Endothelial cell of umbilical vein (primary cell): ENCODE data around the gene LRRC70. TPM values are rescaled to one million over a fixed set of nuclear protein-coding genes. Genes with fewer than 3 reads are reported as not detected.

Experiments
- BruUV-seq: library from RNA; stranded (reverse); fragments of 400-500 nt; replicated peaks from 2 replicates; lab custom pipeline; 2021; lab: Mats Ljungman, UMichigan
- CTCF ChIA-PET: fragments of 300-600, 350-600 bp; sonication (Branson Sonifier 250); formaldehyde crosslinking; loops from one replicate; lab custom pipeline; 2021; ENCODE audit warnings: antibody characterized with exemption, inconsistent platforms; lab: Charles Lee
- POLR2A ChIA-PET: fragments of 300-600, 350-600 bp; sonication (Branson Sonifier 250); formaldehyde crosslinking; loops from one replicate; lab custom pipeline; 2021; ENCODE audit warnings: antibody characterized with exemption, inconsistent platforms; lab: Charles Lee
- DNase-seq: peaks from one replicate; pipeline ENCODE4 v3.0.0-alpha.2; 2011; ENCODE audit warnings: low read depth, low spot score
- FAIRE-seq: peaks from 2 replicates; lab custom pipeline; 2011; peaks lifted over from hg19 to GRCh38; lab: Jason Lieb, UNC
- H2AFZ ChIP-seq: 2 replicates; pipeline ENCODE4 v1.6.0; 2012; ENCODE audit warnings: low read depth, low read length, control low read depth, inconsistent platforms
- H3K27ac ChIP-seq: 2 replicates; pipeline ENCODE4 v1.5.1; 2011; ENCODE audit warnings: low read depth, mild to moderate bottlenecking, control low read depth, low read length, moderate library complexity; ENCODE audit not compliant: insufficient read depth
- H3K27me3 ChIP-seq, 2 experiments: 2 replicates each; pipeline versions ENCODE4 v1.6.0 to v1.6.1; 2011; ENCODE audit warnings: low read length in 2 of 2, mixed read lengths in 1 of 2; ENCODE audit not compliant: control insufficient read depth in 2 of 2, insufficient read depth in 2 of 2
- H3K36me3 ChIP-seq, 2 experiments: 2 replicates in 1 of 2; 3 replicates in 1 of 2; pipeline ENCODE4 v1.5.1; 2011; ENCODE audit warnings: low read length in 2 of 2, mild to moderate bottlenecking in 1 of 2, moderate library complexity in 1 of 2; ENCODE audit not compliant: control insufficient read depth in 2 of 2, insufficient read depth in 2 of 2; ENCODE audit errors: extremely low read depth in 1 of 2
- H3K4me1 ChIP-seq: 3 replicates; pipeline ENCODE4 v1.5.1; 2011; ENCODE audit warnings: mild to moderate bottlenecking, low read length; ENCODE audit not compliant: control insufficient read depth, insufficient read depth; ENCODE audit errors: extremely low read depth
- H3K4me2 ChIP-seq: 2 replicates; pipeline ENCODE4 v1.6.1; 2011; ENCODE audit warnings: low read length, control low read depth, mixed read lengths; ENCODE audit not compliant: insufficient read depth
- H3K4me3 ChIP-seq, 3 experiments: fragments of 200-600 bp in 1 of 3; sonication (generic), shearing (Covaris generic) in 1 of 3; replicated peaks in 1 of 3; 2 replicates each; pipeline ENCODE4 v1.5.1; 2011 to 2016; ENCODE audit warnings: control low read depth in 3 of 3, low read length in 3 of 3, mild to moderate bottlenecking in 2 of 3, inconsistent platforms in 1 of 3, low read depth in 1 of 3, moderate library complexity in 1 of 3; ENCODE audit not compliant: insufficient read depth in 1 of 3
- H3K79me2 ChIP-seq: 2 replicates; pipeline ENCODE4 v1.6.0; 2012; ENCODE audit warnings: low read length, inconsistent platforms; ENCODE audit not compliant: control insufficient read depth, insufficient read depth
- H3K9ac ChIP-seq: replicated peaks from 2 replicates; pipeline ENCODE3; 2011; ENCODE audit warnings: low read length, control low read depth; ENCODE audit not compliant: insufficient read depth; ENCODE audit errors: extremely low read depth
- H3K9me1 ChIP-seq: replicated peaks from 3 replicates; pipeline ENCODE4 v1.6.0; 2011; ENCODE audit warnings: mild to moderate bottlenecking, low read length; ENCODE audit not compliant: control insufficient read depth, insufficient read depth; ENCODE audit errors: extremely low read depth
- H3K9me3 ChIP-seq: replicated peaks from 2 replicates; pipeline ENCODE4 v1.5.1; 2012; ENCODE audit warnings: low read length, inconsistent platforms; ENCODE audit not compliant: control insufficient read depth, insufficient read depth
- H4K20me1 ChIP-seq: replicated peaks from 2 replicates; pipeline ENCODE3; 2011; ENCODE audit warnings: mild to moderate bottlenecking, low read length; ENCODE audit not compliant: control insufficient read depth, insufficient read depth; ENCODE audit errors: extremely low read depth
- CTCF ChIP-seq, 2 donors: IDR thresholded peaks; 1 replicate in 1 of 2; 2 replicates in 1 of 2; pipeline ENCODE4 v1.5.1; 2011; ENCODE audit warnings: low read length in 2 of 2, mild to moderate bottlenecking in 2 of 2, moderate library complexity in 2 of 2, control low read depth in 1 of 2, inconsistent platforms in 1 of 2, low read depth in 1 of 2; ENCODE audit not compliant: insufficient read depth in 1 of 2; ENCODE audit errors: extremely low read depth in 1 of 2
- EZH2 ChIP-seq: IDR thresholded peaks from 2 replicates; pipeline ENCODE4 v1.6.1; 2012; ENCODE audit warnings: borderline replicate concordance, low read depth, mild to moderate bottlenecking, moderate library complexity, low read length, inconsistent platforms; ENCODE audit not compliant: severe bottlenecking
- FOS ChIP-seq: IDR thresholded peaks from 2 replicates; pipeline ENCODE4 v1.6.1; 2011; ENCODE audit warnings: mild to moderate bottlenecking, low read length, moderate library complexity, borderline replicate concordance; ENCODE audit not compliant: insufficient read depth
- MYC ChIP-seq: IDR thresholded peaks from one replicate; pipeline ENCODE4 v1.6.1; 2011; ENCODE audit warnings: mild to moderate bottlenecking, low read depth, low read length
- POLR2A ChIP-seq: IDR thresholded peaks from 2 replicates; pipeline ENCODE4 v1.6.1; 2012; ENCODE audit warnings: low read depth, mild to moderate bottlenecking, control low read depth, low read length
- POLR2AphosphoS5 ChIP-seq: IDR thresholded peaks from 2 replicates; pipeline ENCODE4 v1.6.1; 2012; ENCODE audit warnings: low read depth, mild to moderate bottlenecking, control low read depth, low read length, moderate library complexity; ENCODE audit not compliant: insufficient read depth
- dilution Hi-C: fragments of 300-500 bp; cut with MboI; formaldehyde crosslinking; loops from one replicate; pipeline ENCODE4 v1.15.0; 2019; ENCODE audit warnings: low sequenced_read_pairs; ENCODE audit not compliant: extremely low pct_ligation_motif_present
- intact Hi-C: fragments of 100-400 bp; cut with micrococcal nuclease; formaldehyde crosslinking; loops from one replicate; pipeline ENCODE4 v1.10.0; 2022
- polyA plus RNA-seq, 4 experiments: library from polyadenylated mRNA; depleted of rRNA in 3 of 4; stranded (reverse) in 3 of 4; unstranded in 1 of 4; fragments of >200 nt; gene quantifications; 2 replicates each; pipeline versions ENCODE4 v1.2.1 to v1.2.3, GENCODE V29; 2011 to 2012; ENCODE audit warnings: missing spikeins in 1 of 4
- total RNA-seq: library from RNA; stranded (reverse); gene quantifications from 2 replicates; pipeline ENCODE4 v1.2.3, GENCODE V29; 2021

Gene LRRC70
- total and polyA plus RNA-seq, 2 donors (not counting 3 experiments of a cell fraction or from before 2014, with no cell fraction given): 24.5 to 32.6 TPM

DNA sequence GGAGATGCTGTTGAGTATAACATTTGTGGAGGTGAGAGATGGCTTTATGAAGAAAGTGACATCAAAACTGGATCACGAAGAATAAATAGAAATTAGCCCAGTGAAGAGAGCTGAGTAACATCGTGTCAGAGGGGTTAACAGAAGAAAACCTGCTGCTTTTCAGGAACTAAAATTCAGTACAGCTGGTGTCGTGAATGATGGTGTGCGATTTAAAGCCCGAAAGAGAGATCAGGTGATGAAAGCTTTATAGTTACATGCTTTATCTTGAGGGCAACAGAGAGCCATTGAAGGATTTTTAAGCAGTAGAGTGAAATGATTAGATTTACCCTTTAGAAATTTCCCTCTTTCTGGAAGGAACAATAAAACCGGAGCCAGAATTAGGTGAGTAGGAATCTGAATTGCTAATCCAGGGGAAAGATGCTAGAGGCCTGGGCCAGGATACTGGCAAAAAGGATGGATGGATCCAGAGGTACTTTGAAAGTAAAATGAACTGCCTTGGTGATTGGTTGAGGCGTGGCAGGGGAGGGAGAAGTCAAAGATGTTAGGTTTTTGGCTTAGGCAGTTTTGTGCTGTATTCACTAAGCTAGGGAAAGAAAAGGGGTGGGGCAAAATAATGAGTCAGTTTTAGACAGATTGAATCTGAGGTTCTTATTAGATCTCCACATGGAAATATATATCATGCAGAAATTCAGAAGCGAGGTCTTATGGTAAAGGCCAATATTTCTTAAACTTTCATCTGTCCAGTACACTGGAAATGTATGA lies 3.4 kb downstream of the LRRC70 start:
- Histone ChIP-seq H3K79me2 (peaks cover 68% of the 10 kb centered on the region), H4K20me1 (no peaks in the 10 kb centered on the region), H3K9me1 (no peaks in the 10 kb centered on the region), H3K36me3 (peaks cover 0 to 2% of the 10 kb centered on the region in 2 experiments), H3K9ac (peak overlapping the region; percentile 41), H3K27me3 (no peaks in the 10 kb centered on the region), H3K4me3 (peak overlapping the region; percentile 14 to 99 (median 34)), H3K4me1 (peaks cover 77% of the 10 kb centered on the region), H3K4me2 (peak overlapping the region; percentile 100), H2AFZ (no peak overlapping the region), H3K27ac (peak overlapping the region; percentile 46), H3K9me3 (no peaks in the 10 kb centered on the region)
- intact Hi-C loops (loop anchor here (2.0 kb wide), 1 partner anchor 121 kb away; no protein-coding TSS in a partner anchor), dilution Hi-C loops (no loop called here)
- FAIRE-seq (no peak), DNase-seq (peak; percentile 52)
- ChIA-PET POLR2A (no interaction called here), CTCF (interaction anchor here (1.5 to 4.0 kb wide), 3 partner anchors 12 to 197 kb away, joined by 4 to 31 read pairs (median 7); no protein-coding TSS in a partner anchor)
- TF ChIP-seq MYC (no peak), FOS (peak; percentile 8)
- BruUV-seq: no TSS peak

DNA sequence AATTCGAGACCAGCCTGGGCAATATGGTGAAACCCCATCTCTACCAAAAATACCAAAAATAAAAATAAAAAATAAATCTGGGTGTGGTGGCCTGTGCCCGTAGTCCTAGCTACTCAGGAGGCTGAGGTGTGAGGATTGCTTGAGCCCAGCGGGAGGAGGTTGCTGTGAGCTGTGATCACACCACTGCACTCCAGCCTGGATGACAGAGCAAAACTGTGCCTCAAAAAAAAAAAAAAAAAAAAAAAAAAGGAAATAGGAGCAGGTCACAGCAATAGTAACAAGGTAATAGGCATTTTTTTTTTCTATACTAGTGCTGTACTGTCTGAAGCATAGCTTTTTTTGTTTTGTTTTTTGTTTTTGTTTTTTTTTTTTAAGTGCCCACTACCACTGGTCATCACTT lies 5.8 kb downstream of the LRRC70 start:
- DNase-seq (no peak), FAIRE-seq (no peak)
- Histone ChIP-seq H3K4me3 (no peak overlapping the region), H3K27me3 (no peaks in the 10 kb centered on the region), H3K36me3 (peaks cover 0 to 5% of the 10 kb centered on the region in 2 experiments), H3K9ac (no peak overlapping the region), H3K9me3 (no peaks in the 10 kb centered on the region), H4K20me1 (no peaks in the 10 kb centered on the region), H3K9me1 (no peaks in the 10 kb centered on the region), H3K79me2 (peaks cover 80% of the 10 kb centered on the region), H3K4me2 (peak overlapping the region; percentile 77), H2AFZ (no peak overlapping the region), H3K27ac (no peak overlapping the region), H3K4me1 (peaks cover 64% of the 10 kb centered on the region)
- dilution Hi-C loops: no loop called here
- POLR2A ChIA-PET: interaction anchor here (1.2 kb wide), 1 partner anchor 181 kb away, joined by 7 read pairs; the partner anchor contains the start of gene DIMT1
- no TSS peak for BruUV-seq
- CTCF ChIA-PET: interaction anchor here (4.0 kb wide), 1 partner anchor 124 kb away, joined by 31 read pairs; no protein-coding TSS in a partner anchor
- intact Hi-C loops: no loop called here
- TF ChIP-seq POLR2AphosphoS5: no peak
- no peak for TF ChIP-seq EZH2
- no peak for TF ChIP-seq CTCF (IDR thresholded peaks at IDR 0.05; ENCODE audit: extremely low read depth in 1 of 2, insufficient read depth in 1 of 2, low read depth in 1 of 2, low read length in 2 of 2)
- TF ChIP-seq POLR2A: no peak
